Urinary bladder (tissue), 4 donors: ENCODE measurements around the gene SLC25A27. TPM values are rescaled to one million over a fixed set of nuclear protein-coding genes. Genes with fewer than 3 reads are reported as not detected.
"Not testable (repeated sequence)": the region's sequence is repeated elsewhere in the genome, so short reads cannot be mapped to it uniquely, and the experiment has no call there.

ENCODE experiments used
- DNase-seq: peaks from one replicate; pipeline ENCODE4 v3.0.0-alpha.2; 2015; ENCODE audit errors: extremely low spot score
- H3K27ac ChIP-seq: one replicate; pipeline ENCODE4 v1.5.1; 2013; ENCODE audit warnings: low read depth, mild to moderate bottlenecking, moderate library complexity
- H3K36me3 ChIP-seq: one replicate; pipeline ENCODE4 v1.6.1; 2013; ENCODE audit warnings: mild to moderate bottlenecking, moderate library complexity; ENCODE audit not compliant: insufficient read depth
- H3K4me1 ChIP-seq: one replicate; pipeline ENCODE4 v1.6.1; 2013; ENCODE audit warnings: mild to moderate bottlenecking, moderate library complexity; ENCODE audit not compliant: insufficient read depth
- H3K4me3 ChIP-seq: one replicate; pipeline ENCODE4 v1.5.1; 2013; ENCODE audit warnings: low read depth, low read length
- WGBS: extraction: QIAGEN DNeasy Blood & Tissue Kit; methylation state at CpG from one replicate; pipeline ENCODE4 v1.1.7; 2013; 5-methylcytosine and 5-hydroxymethylcytosine counted together
- polyA plus RNA-seq: library from polyadenylated mRNA; stranded (reverse); fragments of 200-250 nt; gene quantifications from one replicate; pipeline ENCODE4 v1.2.3, GENCODE V29; 2013
- total RNA-seq: library from RNA; depleted of rRNA; stranded (reverse); fragments of >200 nt; gene quantifications from one replicate; pipeline ENCODE4 v1.2.3, GENCODE V29; 2014
- donor health status: healthy with polysubstance abuse.
- donor health status: healthy.

The SLC25A27 gene
- total and polyA plus RNA-seq, 2 donors: 15.0 to 41.5 TPM

DNA sequence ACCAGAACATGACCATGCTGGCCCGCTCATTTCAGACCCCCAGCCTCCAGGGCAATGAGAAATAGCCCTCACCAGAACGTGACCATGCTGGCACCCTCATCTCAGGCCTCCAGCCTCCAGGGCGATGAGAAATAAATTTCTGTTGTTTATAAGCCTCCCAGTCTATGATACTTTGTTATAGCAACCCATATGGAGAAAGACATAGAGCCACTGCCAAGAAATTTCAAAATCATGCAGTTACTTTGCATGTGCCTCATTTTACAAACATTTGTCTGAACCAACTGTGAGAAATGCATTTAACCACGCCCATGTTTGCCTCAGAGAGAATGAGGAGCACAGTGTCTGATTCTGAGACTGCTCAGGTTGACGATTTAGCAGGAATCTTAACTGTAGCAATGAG, 15.6 kb upstream of the SLC25A27 start:
- WGBS: 44% methylated on average over 5 of the region's 5 CpGs
- Histone ChIP-seq H3K27ac (no peak overlapping the region), H3K36me3 (no peaks in the 10 kb centered on the region), H3K4me1 (no peaks in the 10 kb centered on the region), H3K4me3 (no peak overlapping the region)
- no peak for DNase-seq

DNA sequence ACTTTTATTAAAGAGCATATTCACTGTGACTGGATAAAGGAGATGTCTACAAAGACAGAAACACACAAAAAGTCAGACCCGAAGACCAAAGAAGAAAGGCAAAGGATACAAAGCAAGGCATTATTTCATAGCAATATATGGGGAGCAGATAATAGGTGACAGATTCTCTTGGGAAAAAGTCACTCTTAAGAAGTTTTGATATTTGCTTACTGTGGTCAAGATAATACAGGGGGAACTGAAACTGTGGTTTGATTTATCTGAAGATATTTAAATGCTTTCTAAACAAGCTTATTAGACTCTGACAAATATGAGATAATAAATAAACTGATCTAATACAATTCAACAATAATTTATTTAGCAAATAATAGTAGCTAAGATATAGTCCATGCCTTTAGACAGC, 14.8 kb upstream of the SLC25A27 start:
- Histone ChIP-seq H3K4me1 (no peaks in the 10 kb centered on the region), H3K36me3 (no peaks in the 10 kb centered on the region), H3K4me3 (no peak overlapping the region), H3K27ac (no peak overlapping the region)
- no peak for DNase-seq
- 81% methylated on average over 1 of the region's 1 CpG for WGBS

DNA sequence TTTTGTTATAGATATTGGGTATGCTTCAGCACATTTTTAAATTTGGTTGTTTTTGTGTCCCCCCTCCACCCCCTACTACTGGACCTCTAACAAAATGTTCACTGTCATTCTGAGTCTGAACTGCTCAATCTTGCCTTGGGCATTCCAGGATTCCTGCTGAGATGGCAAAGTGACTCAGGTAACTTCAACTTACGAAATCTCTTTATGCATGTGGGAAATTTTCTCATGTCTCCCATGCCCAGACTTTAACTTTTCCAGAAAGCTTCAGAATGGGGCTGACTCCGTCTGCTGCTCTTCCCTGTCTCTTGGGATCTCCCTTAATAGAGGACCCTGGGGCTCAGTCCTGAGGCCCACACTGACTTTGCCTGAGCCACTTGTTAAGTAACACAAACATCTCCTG, 14.1 kb upstream of the SLC25A27 start:
- 95% methylated on average over 2 of the region's 2 CpGs for WGBS
- no peak for DNase-seq
- Histone ChIP-seq H3K4me3 (no peak overlapping the region), H3K4me1 (no peaks in the 10 kb centered on the region), H3K36me3 (no peaks in the 10 kb centered on the region), H3K27ac (no peak overlapping the region)

- Histone ChIP-seq H3K4me1 (no peaks in the 10 kb centered on the region), H3K27ac (no peak overlapping the region), H3K36me3 (no peaks in the 10 kb centered on the region), H3K4me3 (no peak overlapping the region)
- WGBS: 93% methylated on average over 4 of the region's 4 CpGs
- DNase-seq: no peak
Measured at GRCh38 chr6:46642928-46643751, 9.6 kb upstream of the SLC25A27 start.

- Histone ChIP-seq H3K4me1 (no peaks in the 10 kb centered on the region), H3K36me3 (no peaks in the 10 kb centered on the region), H3K4me3 (no peak overlapping the region), H3K27ac (no peak overlapping the region)
- DNase-seq: no peak
- WGBS: 99% methylated on average over 1 of the region's 1 CpG
Measured at GRCh38 chr6:46645265-46645664, 7.5 kb upstream of the SLC25A27 start.

DNA sequence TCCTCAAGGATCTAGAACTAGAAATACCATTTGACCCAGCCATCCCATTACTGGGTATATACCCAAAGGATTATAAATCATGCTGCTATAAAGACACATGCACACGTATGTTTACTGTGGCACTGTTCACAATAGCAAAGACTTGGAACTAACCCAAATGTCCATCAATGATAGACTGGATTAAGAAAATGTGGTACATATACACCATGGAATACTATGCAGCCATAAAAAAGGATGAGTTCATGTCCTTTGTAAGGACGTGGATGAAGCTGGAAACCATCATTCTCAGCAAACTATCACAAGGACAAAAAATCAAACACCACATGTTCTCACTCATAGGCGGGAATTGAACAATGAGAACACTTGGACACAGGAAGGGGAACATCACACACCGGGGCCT, 4.7 kb upstream of the SLC25A27 start:
- 88% methylated on average over 3 of the region's 4 CpGs for whole genome bisulfite sequencing

DNA sequence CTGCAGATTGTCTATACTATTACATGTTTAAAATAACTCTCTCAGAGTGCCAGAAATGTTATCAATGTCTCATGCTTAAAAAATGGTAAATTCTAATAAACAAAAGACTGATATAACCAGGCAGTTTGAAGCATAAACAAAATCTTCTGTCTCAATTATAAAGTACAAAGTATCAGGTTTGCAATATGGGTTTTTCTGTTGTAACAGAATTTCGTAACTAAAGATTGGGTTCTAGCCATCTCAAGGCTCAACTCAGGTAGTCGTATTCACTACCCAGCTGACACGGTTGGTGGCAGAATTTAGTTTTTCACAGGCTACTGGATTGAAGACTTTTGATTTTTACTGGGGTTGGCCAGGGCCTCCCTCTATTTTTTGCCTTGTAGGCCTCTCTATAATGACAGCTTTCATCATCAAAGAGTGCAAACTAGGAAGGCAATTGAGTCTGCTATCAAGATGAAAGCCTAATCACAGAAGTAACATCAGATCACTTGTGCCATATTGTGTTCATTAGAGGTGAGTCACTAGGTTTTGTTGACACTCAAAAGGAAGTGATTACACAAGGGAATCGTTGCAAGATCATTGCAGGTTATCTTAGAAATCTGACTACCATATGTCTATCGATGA, 3.8 kb upstream of the SLC25A27 start:
- H3K27ac ChIP-seq: no peak overlapping the region
- no peaks in the 10 kb centered on the region for H3K4me1 ChIP-seq
- no peak overlapping the region for H3K4me3 ChIP-seq
- H3K36me3 ChIP-seq: no peaks in the 10 kb centered on the region
- DNase-seq: no peak
- 80% methylated on average over 5 of the region's 5 CpGs for WGBS

More for the DNA sequence above, 4.7 kb upstream of the SLC25A27 start:
- not testable (repeated sequence) for H3K4me3 ChIP-seq, DNase-seq, H3K27ac ChIP-seq, H3K36me3 ChIP-seq, H3K4me1 ChIP-seq

GRCh38 chr6:46651006-46651405, 1.8 kb upstream of the SLC25A27 start:
- no peaks in the 10 kb centered on the region for H3K36me3 ChIP-seq
- H3K4me1 ChIP-seq: no peaks in the 10 kb centered on the region
- H3K4me3 ChIP-seq: no peak overlapping the region
- no peak overlapping the region for H3K27ac ChIP-seq
- no peak for DNase-seq
- WGBS: 64% methylated on average over 1 of the region's 1 CpG

- Histone ChIP-seq H3K36me3 (no peaks in the 10 kb centered on the region), H3K27ac (no peak overlapping the region), H3K4me1 (no peaks in the 10 kb centered on the region), H3K4me3 (peak overlapping the region; percentile 79)
- no peak for DNase-seq
- 11% methylated on average over 8 of the region's 8 CpGs for WGBS
Measured at GRCh38 chr6:46651816-46652215, 959 bp upstream of the SLC25A27 start.

GRCh38 chr6:46652232-46652602, 558 bp upstream of the SLC25A27 start:
- Histone ChIP-seq H3K4me1 (no peaks in the 10 kb centered on the region), H3K27ac (no peak overlapping the region), H3K4me3 (peak overlapping the region; percentile 79), H3K36me3 (no peaks in the 10 kb centered on the region)
- 2% methylated on average over 6 of the region's 6 CpGs for WGBS
- peak; percentile 26 for DNase-seq

- 24% methylated on average over 10 of the region's 10 CpGs for WGBS
- Histone ChIP-seq H3K27ac (no peak overlapping the region), H3K4me3 (peak overlapping the region; percentile 79), H3K4me1 (no peaks in the 10 kb centered on the region), H3K36me3 (no peaks in the 10 kb centered on the region)
- DNase-seq: no peak
Measured at GRCh38 chr6:46653439-46654195, 842 bp downstream of the SLC25A27 start.

- 77% methylated on average over 6 of the region's 6 CpGs for WGBS
- no peak overlapping the region for H3K4me3 ChIP-seq
- H3K4me1 ChIP-seq: no peaks in the 10 kb centered on the region
- no peak for DNase-seq
- H3K27ac ChIP-seq: no peak overlapping the region
- no peaks in the 10 kb centered on the region for H3K36me3 ChIP-seq
Measured at GRCh38 chr6:46655803-46656202, 3.0 kb downstream of the SLC25A27 start.

GRCh38 chr6:46657642-46658041, 4.9 kb downstream of the SLC25A27 start:
- Histone ChIP-seq H3K4me1 (no peaks in the 10 kb centered on the region), H3K27ac (no peak overlapping the region), H3K36me3 (no peaks in the 10 kb centered on the region), H3K4me3 (no peak overlapping the region)
- no peak for DNase-seq

DNA sequence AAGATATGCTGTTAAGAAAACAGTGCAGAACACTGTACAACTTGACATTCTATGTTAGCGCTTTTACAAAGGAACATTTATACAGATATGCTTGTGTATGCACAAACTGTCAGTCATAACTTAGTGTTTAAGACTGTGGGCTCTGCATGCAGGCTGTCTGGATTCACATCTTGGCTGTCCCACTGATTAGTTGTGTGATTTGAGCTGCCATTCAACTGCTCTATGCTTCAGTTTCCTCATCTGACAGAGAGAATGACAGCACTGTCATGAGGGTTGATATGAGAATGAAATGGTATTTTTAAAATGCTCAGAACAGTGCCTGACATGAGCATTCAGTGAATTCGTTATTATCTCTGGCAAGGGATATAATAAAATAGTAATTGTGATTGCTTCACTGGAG, 8.7 kb downstream of the SLC25A27 start:
- H3K4me1 ChIP-seq: no peaks in the 10 kb centered on the region
- no peak overlapping the region for H3K27ac ChIP-seq
- WGBS: 78% methylated on average over 2 of the region's 2 CpGs
- no peak for DNase-seq
- H3K4me3 ChIP-seq: no peak overlapping the region
- H3K36me3 ChIP-seq: no peaks in the 10 kb centered on the region
